Measurements from ENCODE around the gene TMED6. TPM values are rescaled to one million over a fixed set of nuclear protein-coding genes. Genes with fewer than 3 reads are reported as not detected.

The TMED6 gene
- total RNA-seq = 1 to 10 TPM in 1 of 2 donors, under 1 TPM in 1; 0.39 to 1.8 TPM

- H3K9me3 Mint-ChIP-seq = no peaks in the 10 kb centered on the region
- DNase-seq (ENCODE audit: low spot score in 2 of 2) (no peak), ATAC-seq (no peak)
- peak within 1 kb of the TSS; percentile 55 to 94 for H3K27ac Mint-ChIP-seq
- H3K36me3 Mint-ChIP-seq = peaks cover 6 to 7% of the 10 kb centered on the region in 2 donors
Measured at GRCh38 chr16:69351309-69352027, at the start of gene TMED6. TMED6 (minus strand) TSS chr16:69351786; CDS start chr16:69351753, 33 bp downstream.

GRCh38 chr16:69399361-69399760 is 47.8 kb upstream of the TMED6 start:
- no peaks in the 10 kb centered on the region for H3K9me3 Mint-ChIP-seq
- DNase-seq (ENCODE audit: low spot score in 2 of 2) (no peak), ATAC-seq (peak; percentile 52 to 60)
- H3K27ac Mint-ChIP-seq = no peak overlapping the region
- H3K36me3 Mint-ChIP-seq = no peaks in the 10 kb centered on the region

GRCh38 chr16:69397821-69398521 is 46.4 kb upstream of the TMED6 start:
- Mint-ChIP-seq H3K36me3 (no peaks in the 10 kb centered on the region), H3K27ac (no peak overlapping the region), H3K9me3 (no peaks in the 10 kb centered on the region)
- no peak for ATAC-seq
- DNase-seq (ENCODE audit: low spot score in 2 of 2) = no peak

DNA sequence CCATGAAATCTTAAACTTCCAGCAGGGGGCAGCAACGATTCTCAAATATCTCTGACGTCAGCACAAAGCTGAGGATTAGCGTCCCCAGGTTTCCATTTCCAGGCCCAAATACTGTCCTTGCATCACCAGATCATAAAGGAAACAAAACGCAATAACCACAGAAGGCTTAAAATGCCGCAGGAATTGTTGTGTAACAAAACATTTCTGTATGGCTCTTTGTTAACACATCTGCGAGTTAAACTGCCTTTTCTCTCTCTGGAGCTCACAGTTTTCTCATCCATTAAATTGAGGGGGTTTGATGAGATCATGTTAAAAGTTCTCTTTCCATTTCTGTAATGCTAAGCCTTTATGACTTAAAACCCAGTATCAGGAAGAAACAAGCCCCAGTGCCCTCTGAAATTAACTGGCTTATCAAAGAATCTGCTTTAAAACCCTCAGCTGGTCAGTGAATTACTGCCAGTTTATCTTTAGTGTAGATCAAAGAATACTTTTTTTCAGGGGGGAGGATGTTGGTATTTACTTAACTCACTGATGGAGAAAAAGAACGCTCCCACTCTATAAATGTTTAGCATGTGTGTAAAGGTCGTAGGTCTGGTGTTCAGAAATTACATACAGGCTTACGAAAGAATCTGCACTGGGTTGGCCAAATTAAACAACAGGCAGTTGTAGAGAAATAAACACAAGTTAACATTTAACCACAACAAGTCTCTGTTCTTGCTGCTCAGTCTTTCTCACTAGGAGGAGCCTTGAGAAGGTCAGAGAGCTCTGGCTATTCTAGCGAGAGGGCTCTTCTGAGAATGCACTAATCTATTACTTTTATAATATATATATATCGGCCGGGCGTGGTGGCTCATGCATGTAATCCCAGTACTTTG is 44.8 kb upstream of the TMED6 start:
- DNase-seq (ENCODE audit: low spot score in 2 of 2) (peak in 1 of 2 donors; percentile 78), ATAC-seq (peak; percentile 80 to 85)
- no peaks in the 10 kb centered on the region for H3K9me3 Mint-ChIP-seq
- H3K36me3 Mint-ChIP-seq = no peaks in the 10 kb centered on the region
- H3K27ac Mint-ChIP-seq = peak overlapping the region in 1 of 2 donors; percentile 69

DNA sequence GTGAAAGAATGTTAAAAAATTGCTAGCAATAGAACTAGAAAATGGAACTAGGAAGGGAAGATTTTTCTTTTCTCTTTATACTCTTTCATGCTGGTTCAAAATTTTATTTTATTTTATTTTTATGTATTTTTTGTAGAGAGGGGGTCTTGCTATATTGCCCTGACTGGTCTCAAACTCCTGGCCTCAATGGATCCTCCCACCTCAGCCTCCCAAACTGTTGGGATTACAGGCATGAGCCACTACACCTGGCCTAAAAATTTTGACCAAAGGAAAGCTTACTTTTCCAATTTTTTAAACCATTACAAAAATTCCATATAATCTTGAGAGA is 44.2 kb upstream of the TMED6 start:
- Mint-ChIP-seq H3K9me3 (no peaks in the 10 kb centered on the region), H3K27ac (peak overlapping the region in 1 of 2 donors; percentile 69), H3K36me3 (no peaks in the 10 kb centered on the region)
- peak in 1 of 2 donors; percentile 11 for ATAC-seq
- DNase-seq (ENCODE audit: low spot score in 2 of 2) = no peak

DNA sequence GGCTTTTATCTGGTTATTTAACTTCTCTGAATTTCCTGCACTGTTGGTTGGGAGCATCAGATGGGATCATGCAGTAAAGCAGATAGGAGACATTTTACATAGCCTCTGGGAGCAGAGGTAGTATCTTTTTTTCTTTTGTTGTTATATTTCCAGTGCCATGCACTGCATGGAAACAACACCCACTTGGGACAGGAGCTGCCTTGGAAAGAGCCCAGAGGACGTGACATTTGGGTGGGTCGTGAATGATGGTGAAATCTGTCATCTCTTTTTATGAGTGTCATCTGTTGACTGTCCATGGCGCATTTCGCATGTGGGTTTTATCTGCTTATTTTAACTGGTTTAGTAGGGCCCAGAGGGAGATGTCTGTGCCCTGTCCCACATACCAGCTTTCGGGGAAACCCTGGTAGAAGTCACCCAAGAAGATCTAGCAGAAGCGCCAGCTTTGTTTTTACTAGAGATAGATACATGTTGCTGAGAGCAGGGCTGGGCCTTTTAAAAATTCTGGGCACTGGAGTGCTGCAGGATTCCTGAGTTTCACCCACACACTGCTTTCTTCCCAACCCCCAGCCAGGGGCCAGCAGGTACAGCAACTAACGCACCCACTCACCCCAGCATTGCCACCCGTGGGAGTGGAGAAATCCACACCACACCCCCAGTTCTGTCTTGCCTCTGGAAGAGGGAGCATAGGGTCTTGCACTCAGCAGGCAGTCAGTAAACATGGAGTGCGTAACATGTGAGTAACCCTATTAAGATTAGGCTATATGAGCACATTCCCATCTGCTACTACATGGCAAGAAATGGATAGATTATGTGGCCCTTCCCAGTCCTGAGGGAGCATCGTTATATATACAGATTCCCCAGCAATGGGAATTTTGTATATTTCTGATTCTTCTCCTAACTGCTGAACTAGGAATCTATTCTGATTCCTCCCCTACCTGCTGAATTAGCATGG is 42.6 kb upstream of the TMED6 start:
- Mint-ChIP-seq H3K27ac (no peak overlapping the region), H3K36me3 (no peaks in the 10 kb centered on the region), H3K9me3 (no peaks in the 10 kb centered on the region)
- ATAC-seq (no peak), DNase-seq (ENCODE audit: low spot score in 2 of 2) (no peak)

- DNase-seq (ENCODE audit: low spot score in 2 of 2) = no peak
- H3K9me3 Mint-ChIP-seq = no peaks in the 10 kb centered on the region
- H3K27ac Mint-ChIP-seq = peak overlapping the region in 1 of 2 donors; percentile 96
- peaks cover 28 to 36% of the 10 kb centered on the region in 2 donors for H3K36me3 Mint-ChIP-seq
- no peak for ATAC-seq
Measured at GRCh38 chr16:69386596-69386995, 35.0 kb upstream of the TMED6 start.

GRCh38 chr16:69384974-69385373 is 33.4 kb upstream of the TMED6 start:
- DNase-seq (ENCODE audit: low spot score in 2 of 2) (no peak), ATAC-seq (no peak)
- Mint-ChIP-seq H3K9me3 (no peaks in the 10 kb centered on the region), H3K27ac (peak overlapping the region; percentile 95 to 96), H3K36me3 (peaks cover 28 to 42% of the 10 kb centered on the region in 2 donors)

DNA sequence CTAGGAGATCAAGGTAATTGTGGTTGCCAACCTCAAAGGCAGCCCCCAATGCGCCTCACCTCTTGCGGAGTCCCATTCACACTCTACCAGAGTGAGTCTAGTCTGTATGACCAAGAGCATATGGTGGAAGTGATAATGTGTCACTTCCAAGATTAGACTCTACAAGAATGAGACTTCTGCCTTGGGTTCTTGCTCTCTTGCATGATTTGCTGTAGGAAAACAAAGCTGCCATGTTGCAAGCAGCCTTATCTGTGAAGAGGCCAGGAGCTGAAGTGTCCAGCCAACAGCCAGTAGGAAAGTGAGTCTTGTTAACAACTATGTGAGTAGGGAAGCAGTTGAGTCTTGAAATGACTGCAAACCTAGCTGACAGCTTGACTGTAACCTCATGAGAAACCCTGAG is 30.8 kb upstream of the TMED6 start:
- Mint-ChIP-seq H3K27ac (peak overlapping the region in 1 of 2 donors; percentile 72), H3K36me3 (peaks cover 34 to 49% of the 10 kb centered on the region in 2 donors), H3K9me3 (no peaks in the 10 kb centered on the region)
- no peak for ATAC-seq
- DNase-seq (ENCODE audit: low spot score in 2 of 2) = no peak

- ATAC-seq (no peak), DNase-seq (ENCODE audit: low spot score in 2 of 2) (no peak)
- Mint-ChIP-seq H3K27ac (peak overlapping the region in 1 of 2 donors; percentile 68), H3K9me3 (no peaks in the 10 kb centered on the region), H3K36me3 (peaks cover 34 to 53% of the 10 kb centered on the region in 2 donors)
Measured at GRCh38 chr16:69381231-69381630, 29.6 kb upstream of the TMED6 start.

- no peaks in the 10 kb centered on the region for H3K9me3 Mint-ChIP-seq
- H3K36me3 Mint-ChIP-seq = peaks cover 13 to 39% of the 10 kb centered on the region in 2 donors
- ATAC-seq (no peak), DNase-seq (ENCODE audit: low spot score in 2 of 2) (no peak)
- H3K27ac Mint-ChIP-seq = peak overlapping the region; percentile 72 to 87
Measured at GRCh38 chr16:69378760-69379159, 27.2 kb upstream of the TMED6 start.

- Mint-ChIP-seq H3K27ac (peak overlapping the region in 1 of 2 donors; percentile 72), H3K36me3 (peaks cover 10 to 32% of the 10 kb centered on the region in 2 donors), H3K9me3 (no peaks in the 10 kb centered on the region)
- DNase-seq (ENCODE audit: low spot score in 2 of 2) (no peak), ATAC-seq (no peak)
Measured at GRCh38 chr16:69378036-69378435, 26.4 kb upstream of the TMED6 start.

GRCh38 chr16:69376393-69377059 is 24.9 kb upstream of the TMED6 start:
- DNase-seq (ENCODE audit: low spot score in 2 of 2) = no peak
- Mint-ChIP-seq H3K9me3 (no peaks in the 10 kb centered on the region), H3K36me3 (peaks cover 6 to 19% of the 10 kb centered on the region in 2 donors), H3K27ac (peak overlapping the region in 1 of 2 donors; percentile 65)
- ATAC-seq = no peak

- peak overlapping the region in 1 of 2 donors; percentile 47 for H3K27ac Mint-ChIP-seq
- no peak for ATAC-seq
- no peaks in the 10 kb centered on the region for H3K9me3 Mint-ChIP-seq
- no peak for DNase-seq (ENCODE audit: low spot score in 2 of 2)
- peaks cover 5 to 28% of the 10 kb centered on the region in 2 donors for H3K36me3 Mint-ChIP-seq
Measured at GRCh38 chr16:69373019-69373418, 21.4 kb upstream of the TMED6 start.

GRCh38 chr16:69371564-69371963 is 20.0 kb upstream of the TMED6 start:
- peak overlapping the region; percentile 29 to 46 for H3K27ac Mint-ChIP-seq
- ATAC-seq = no peak
- peaks cover 0 to 27% of the 10 kb centered on the region in 2 donors for H3K36me3 Mint-ChIP-seq
- no peaks in the 10 kb centered on the region for H3K9me3 Mint-ChIP-seq
- no peak for DNase-seq (ENCODE audit: low spot score in 2 of 2)

Data from activated naive CD4-positive, alpha-beta T cell treated with anti-CD3 and anti-CD28 coated beads, Interleukin-2, amount 50 U/mL, for 72 hours (primary cell).